Activated gamma-delta T cell (primary cell): ENCODE data around the gene IL22RA2.
"Not testable (repeated sequence)": the region's sequence is repeated elsewhere in the genome, so short reads cannot be mapped to it uniquely, and the experiment has no call there.

ENCODE experiments used
- DNase-seq: peaks from one replicate; lab custom pipeline; 2025; lab: John Stamatoyannopoulos, UW
- total RNA-seq, 2 donors: gene quantifications; one replicate each; lab custom pipeline; 2026; lab: John Stamatoyannopoulos, UW

The IL22RA2 gene
- 0 reads per million in 2 donors for total RNA-seq

- DNase-seq: no peak
These were observed at the start of gene IL22RA2 for GRCh38 chr6:137173501-137173900. Gene IL22RA2 (minus strand): TSS chr6:137173644. CDS start chr6:137161749, 11,895 bp downstream.

- no peak for DNase-seq
These were observed 48.9 kb upstream of the IL22RA2 start for GRCh38 chr6:137222381-137222780.

- DNase-seq: no peak
These were observed 46.3 kb upstream of the IL22RA2 start for GRCh38 chr6:137219664-137220252.

GRCh38 chr6:137218917-137219663, 45.6 kb upstream of the IL22RA2 start, which contains the start of gene IFNGR1:
Gene IFNGR1 (minus strand): TSS chr6:137219385. CDS start chr6:137219327, 58 bp downstream.
- peak; percentile 85 for DNase-seq

DNA sequence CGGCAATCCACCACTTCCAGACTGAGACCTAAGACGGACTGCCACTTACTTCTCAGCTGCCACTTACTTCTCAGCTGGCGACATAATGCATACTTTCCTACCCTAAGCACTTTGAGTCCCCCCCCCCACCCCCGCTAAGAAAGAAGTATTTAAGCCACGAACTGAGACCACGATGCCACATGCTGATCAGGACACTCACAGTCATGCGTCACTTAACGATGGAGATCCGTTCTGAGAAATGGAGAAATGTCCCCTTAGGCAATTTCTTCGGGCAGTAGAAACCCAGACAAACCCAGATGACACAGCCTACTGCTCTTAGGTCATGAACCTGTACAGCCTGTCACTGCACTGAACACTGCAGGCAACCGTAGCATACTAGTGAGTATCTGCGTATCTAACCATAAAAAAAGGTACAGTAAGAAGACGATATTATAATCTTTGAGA, 45.1 kb upstream of the IL22RA2 start:
- DNase-seq: no peak

GRCh38 chr6:137217801-137218472, 44.5 kb upstream of the IL22RA2 start:
- DNase-seq: no peak

DNA sequence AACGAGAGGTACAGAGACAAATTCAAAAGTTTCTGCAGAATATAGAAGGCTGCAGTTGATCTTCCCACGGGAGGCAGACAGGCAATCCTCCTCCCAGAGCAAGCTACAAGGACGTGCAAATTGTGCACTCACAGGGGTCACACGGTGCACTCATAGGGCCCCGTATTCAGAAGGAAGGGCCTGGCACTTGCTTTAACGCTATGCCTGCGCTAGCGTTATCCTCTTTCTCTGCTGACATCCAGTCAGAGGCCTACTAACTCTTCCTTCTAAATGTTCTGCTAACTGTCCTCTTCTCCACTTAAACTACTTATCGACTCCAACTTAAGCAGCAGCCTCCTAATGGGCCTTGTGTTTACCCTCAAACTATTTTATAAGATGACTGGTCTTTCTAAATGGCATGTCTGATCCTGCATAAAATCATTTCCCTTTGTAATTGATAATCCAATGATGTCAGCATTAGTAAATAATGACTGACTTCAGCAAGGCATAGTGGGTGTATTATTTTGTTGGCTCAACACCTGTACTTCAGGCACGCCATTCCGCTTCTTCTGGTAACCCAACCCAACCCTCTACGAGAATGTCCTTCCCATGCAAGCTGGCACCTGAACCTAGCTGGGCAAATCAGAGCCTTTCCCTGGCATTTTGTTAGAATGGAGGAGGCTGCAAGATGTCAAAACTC, 43.6 kb upstream of the IL22RA2 start:
- no peak for DNase-seq

DNA sequence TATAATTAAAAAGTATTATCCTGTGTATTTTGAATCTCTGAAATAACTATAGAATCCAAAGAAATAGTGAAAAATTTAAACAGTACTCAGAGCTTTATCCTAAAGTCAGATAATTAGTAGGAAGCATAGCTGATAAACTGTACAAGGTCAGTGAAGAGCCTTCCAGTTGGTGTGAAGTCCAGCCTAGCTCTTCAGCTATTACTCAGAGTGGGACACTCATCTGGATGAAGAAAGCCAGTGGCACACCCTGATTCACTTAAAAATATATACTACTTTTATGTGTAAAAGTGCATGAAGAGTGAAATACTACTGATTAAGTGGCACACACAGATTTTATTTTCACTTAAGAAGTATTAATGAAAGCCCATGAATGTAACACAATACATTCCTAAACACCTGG, 42.7 kb upstream of the IL22RA2 start:
- no peak for DNase-seq

DNA sequence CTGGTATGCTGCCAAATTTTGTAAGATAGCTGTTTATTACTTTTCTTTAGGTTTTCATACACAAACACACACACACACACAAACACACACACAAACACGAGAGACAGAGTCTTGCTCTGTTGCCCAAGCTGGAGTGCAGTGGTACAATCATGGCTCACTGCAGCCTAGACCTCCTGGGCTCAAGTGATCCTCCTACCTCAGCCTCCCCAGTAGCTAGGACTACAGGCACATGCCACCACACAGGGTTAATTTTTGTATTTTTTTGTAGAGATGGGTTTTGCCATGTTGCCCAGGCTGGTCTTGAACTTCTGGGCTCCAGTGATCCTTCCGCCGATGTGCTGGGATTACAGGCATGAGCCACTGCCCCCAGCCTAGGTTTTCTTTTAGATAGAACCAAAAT, 42.2 kb upstream of the IL22RA2 start:
- DNase-seq: not testable (repeated sequence)

DNA sequence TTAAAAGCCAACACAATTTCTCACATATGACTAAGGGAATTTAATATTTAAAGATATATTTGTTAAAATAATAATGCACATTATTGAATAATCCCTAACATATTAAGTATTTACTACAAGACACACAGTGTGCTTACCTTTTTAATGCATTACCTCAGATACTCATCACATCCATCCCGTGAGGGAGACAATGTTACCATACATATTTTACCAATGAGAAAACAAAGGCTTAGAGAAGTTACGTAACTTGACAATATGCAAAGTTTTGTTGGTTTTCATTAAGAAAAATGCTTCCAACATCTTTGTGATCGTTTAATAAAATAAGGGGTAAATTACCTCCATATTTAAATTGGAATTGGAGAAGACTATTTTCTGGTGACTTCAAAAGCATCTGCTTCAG, 41.5 kb upstream of the IL22RA2 start:
- no peak for DNase-seq

DNA sequence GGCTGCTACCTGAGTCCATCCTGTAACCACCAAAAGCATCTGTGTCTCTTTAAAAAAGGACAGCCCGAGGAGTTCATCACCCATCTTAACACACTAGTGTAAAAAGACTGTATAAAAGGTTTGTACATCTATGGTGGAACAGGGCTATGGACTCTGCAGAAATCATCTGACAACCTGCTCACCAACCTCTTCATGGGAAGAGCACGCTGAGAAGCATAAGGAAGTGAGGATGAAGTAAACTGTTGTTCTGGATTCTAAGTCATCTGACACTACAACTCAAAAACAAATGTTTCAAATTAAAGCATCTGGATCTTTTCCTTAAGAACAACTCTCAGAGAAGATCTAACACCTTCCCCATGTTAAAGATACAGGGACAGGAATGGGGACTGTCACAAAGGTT, 40.4 kb upstream of the IL22RA2 start:
- DNase-seq: no peak

GRCh38 chr6:137213331-137213740, 39.9 kb upstream of the IL22RA2 start:
- DNase-seq: no peak

GRCh38 chr6:137211910-137212309, 38.5 kb upstream of the IL22RA2 start:
- DNase-seq: no peak

DNA sequence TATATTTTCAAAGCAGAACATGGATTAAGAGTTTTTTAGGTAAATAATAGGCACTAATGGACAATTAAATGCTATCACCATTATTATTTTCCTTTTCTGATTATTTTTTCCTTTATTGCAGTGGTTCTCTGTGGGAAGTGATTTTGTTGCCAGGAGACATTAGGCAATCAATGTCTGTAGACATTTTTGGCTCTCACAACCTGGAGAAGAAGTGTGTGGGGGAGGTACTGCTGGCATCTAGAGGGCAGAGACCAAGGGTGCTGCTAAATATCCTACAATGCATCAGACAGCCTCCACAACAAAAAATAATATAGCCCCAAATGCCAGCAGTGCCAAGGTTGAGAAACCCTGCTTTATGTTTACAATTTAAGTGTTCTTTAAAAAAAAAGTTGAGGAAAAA, 37.5 kb upstream of the IL22RA2 start:
- no peak for DNase-seq

- DNase-seq: no peak
These were observed 34.8 kb upstream of the IL22RA2 start for GRCh38 chr6:137208279-137208678.

- DNase-seq: not testable (repeated sequence)
These were observed 34.0 kb upstream of the IL22RA2 start for GRCh38 chr6:137207457-137207856.

DNA sequence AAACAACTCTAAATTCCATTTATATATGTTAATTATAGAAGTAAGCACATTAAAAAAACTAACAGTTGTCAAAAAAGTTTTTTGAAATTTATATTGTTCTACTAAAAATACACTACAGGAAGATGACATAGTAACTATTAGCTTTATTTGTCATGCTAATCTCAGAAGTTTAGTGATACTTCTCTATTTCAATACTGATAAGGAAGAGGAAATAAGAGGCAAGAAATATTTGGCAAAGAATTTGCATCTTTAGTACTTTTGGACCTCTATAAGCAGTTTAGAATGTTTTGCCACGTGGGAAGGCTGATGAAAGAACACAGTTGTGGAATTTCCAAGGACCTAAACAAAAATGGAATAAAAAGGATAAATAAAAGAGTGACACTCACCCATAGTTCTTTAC, 33.1 kb upstream of the IL22RA2 start:
- no peak for DNase-seq

- no peak for DNase-seq
These were observed 29.8 kb upstream of the IL22RA2 start for GRCh38 chr6:137203256-137203655.

GRCh38 chr6:137202078-137202477, 28.6 kb upstream of the IL22RA2 start:
- DNase-seq: peak; percentile 8

DNA sequence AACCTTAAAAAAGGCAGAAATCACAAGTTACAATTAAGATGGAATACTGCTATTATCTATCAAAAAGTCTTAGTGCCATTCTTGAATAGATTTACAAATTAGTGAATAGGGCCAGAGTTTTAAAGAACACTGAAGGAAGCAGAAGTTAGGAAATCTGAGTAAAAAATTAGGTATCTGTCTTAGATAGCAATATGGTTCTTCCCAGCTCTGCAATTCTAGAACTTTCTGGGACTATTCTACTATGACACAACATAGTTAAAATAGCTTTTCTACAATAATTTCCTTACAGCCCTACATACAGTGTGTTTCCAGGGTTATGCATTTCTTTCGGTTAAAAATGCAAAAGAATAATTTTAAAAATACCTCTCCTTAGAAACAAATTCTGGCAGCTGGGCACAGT, 27.6 kb upstream of the IL22RA2 start:
- no peak for DNase-seq

DNA sequence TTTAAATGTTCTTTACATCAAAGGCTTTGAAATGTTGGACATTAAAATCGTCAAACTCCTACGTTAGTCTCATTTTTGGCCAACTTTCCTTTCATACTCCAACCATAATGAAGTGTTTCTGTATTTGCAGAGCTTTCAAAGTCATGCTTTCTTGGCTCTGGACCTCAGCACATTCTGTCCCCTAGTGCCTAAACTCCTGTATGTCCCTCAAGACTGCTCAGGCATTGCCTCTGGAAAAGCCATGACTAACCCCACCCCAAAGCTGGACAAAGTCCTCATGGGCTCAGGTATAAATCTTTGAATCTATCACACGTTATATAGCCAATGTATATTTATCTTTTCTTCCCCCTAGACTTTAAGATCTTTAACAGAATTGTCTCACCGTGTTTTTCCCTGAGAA, 26.8 kb upstream of the IL22RA2 start:
- DNase-seq: no peak
